GM19468 (cell line): ENCODE measurements around the gene RPL27.
"Not testable (repeated sequence)": the region's sequence is repeated elsewhere in the genome, so short reads cannot be mapped to it uniquely, and the experiment has no call there.

Experiments
- ATAC-seq: cut with Tn5 transposase; IDR thresholded peaks from one replicate; pipeline ENCODE4 v1.9.1; 2021; ENCODE audit warnings: mild to moderate bottlenecking, moderate library complexity, moderate number of reproducible peaks; ENCODE audit not compliant: unreplicated experiment; ENCODE audit errors: extremely low read depth

RPL27 gene

GRCh38 chr17:42997984-42998938 is at the start of gene RPL27:
Gene RPL27 (plus strand): TSS chr17:42998419. CDS start chr17:42998751, 332 bp downstream.
- ATAC-seq, result peak; percentile 85

- ATAC-seq, result no peak
Observed at GRCh38 chr17:42950044-42950783, 48.0 kb upstream of the RPL27 start.

- ATAC-seq, result no peak
Observed at GRCh38 chr17:42953669-42954068, 44.5 kb upstream of the RPL27 start.

DNA sequence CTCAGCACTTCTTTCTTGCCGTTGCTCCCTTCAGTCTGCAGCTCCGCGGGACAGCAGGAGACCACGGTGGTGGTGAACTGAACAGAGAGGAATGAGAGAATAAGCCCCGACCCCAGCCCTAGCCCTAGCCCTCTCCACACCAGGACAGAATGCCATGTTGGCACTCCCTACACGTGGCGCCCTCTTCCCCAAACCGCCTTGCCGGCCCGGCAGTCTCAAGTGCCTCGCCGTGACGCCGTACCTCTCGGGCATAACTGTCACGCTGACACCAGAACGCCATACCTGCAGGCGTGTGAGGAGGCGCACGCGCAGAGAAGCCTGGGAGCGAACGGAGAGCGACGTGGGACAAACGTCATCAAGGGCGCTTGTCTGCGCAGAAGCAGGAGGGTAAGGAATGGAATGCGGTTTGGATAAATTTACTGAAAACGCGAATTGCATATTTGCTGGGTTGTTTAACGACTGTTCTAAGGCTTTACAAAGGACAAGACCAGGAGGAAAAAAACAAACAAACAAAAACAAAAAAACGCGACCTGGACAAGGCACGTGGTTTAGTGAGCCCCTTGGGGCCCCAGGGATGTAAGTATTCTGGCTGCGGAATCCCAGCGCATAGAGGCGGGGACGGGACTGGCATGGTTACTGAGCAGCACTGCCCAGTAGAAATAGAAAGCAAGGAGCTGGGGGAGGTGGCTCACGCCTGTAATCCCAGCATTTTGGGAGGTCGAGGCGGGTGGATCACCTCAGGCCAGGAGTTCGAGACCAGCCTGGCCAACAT is 33.9 kb upstream of the RPL27 start, which contains the start of gene AARSD1:
TSS of gene AARSD1 (minus strand) at position 294 of the 772 bp plus-strand sequence. CDS start at position 280, 14 bp downstream.
- no peak for ATAC-seq

DNA sequence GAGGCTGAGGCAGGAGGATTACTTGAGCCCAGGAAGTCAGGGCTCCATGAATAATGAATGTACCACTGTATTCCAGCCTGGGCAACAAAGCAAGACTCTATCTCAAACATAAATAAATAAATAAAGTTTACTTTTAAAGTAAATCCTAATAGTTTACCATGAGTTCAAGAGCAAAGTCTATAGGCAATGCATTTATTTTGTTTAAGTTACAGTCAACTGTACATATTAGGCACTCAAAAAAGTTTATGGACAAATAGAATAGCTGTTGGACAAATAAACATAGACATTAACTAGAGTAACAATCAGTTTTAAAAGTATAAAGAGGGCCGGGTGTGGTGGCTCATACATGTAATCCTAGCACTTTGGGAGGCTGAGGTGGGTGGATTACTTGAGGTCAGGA is 30.3 kb upstream of the RPL27 start:
- ATAC-seq, result no peak

GRCh38 chr17:42969001-42969581 is 29.1 kb upstream of the RPL27 start:
- ATAC-seq, result no peak

DNA sequence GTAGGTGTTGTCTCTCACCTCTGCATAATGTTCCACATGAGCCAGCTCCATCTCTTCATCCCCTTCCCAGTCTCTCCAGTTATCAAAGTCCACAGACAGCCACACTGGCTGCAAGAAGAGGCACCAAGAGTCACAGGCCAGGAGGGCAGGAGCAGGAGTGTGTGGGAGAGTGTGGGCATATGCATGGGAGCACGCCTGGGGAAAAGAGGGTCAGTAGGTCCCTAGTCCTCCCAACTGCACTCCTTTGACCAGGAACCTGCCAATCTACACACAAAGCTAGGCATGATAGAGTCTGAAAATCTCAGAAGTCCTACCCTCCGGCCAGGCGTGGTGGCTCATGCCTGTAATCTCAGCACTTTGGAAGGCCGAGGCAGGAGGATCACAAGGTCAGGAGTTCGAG is 26.6 kb upstream of the RPL27 start:
- no peak for ATAC-seq

GRCh38 chr17:42973323-42973722 is 24.9 kb upstream of the RPL27 start:
- not testable (repeated sequence) for ATAC-seq

- ATAC-seq, result no peak
Observed at GRCh38 chr17:42975265-42975664, 23.0 kb upstream of the RPL27 start.

GRCh38 chr17:42975701-42976100 is 22.5 kb upstream of the RPL27 start:
- not testable (repeated sequence) for ATAC-seq

- ATAC-seq, result no peak
Observed at GRCh38 chr17:42979511-42980273, 18.5 kb upstream of the RPL27 start, which contains the start of gene PTGES3L. Gene PTGES3L (minus strand): TSS chr17:42980080. CDS start chr17:42980053, 27 bp downstream.

GRCh38 chr17:42980274-42980765 is 17.9 kb upstream of the RPL27 start, which contains the start of gene RUNDC1:
Gene RUNDC1 (plus strand): TSS chr17:42980565. CDS start chr17:42980577, 12 bp downstream.
- ATAC-seq, result peak; percentile 28

DNA sequence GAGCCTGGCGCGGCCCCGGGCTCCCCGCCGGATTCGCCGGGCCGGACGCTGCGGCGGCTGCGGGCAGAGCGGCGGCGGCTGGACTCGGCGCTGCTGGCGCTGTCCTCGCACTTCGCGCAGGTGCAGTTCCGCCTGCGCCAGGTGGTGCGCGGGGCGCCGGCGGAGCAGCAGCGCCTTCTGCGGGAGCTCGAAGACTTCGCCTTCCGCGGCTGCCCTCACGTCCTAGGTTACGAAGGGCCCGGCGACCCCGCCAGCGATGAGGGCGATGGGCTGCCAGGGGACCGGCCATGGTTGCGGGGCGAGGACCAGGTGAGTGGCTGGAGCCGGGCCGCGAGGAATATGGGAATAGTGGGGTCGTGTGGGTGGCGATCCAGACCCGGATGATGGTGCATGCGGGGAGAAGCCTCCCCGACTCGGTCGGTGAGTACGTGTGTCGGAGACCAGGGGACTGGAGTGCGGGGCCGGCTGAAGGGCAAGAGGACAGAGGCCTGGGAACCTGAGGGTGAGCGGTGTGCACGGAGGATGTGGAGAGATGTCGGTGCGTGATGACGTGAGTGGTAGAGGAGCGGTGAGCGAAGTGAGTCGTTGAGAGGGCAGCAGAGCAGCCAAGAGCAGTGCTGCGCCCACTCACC is 17.3 kb upstream of the RPL27 start:
- no peak for ATAC-seq

GRCh38 chr17:42982266-42982665 is 16.0 kb upstream of the RPL27 start:
- ATAC-seq, result no peak

DNA sequence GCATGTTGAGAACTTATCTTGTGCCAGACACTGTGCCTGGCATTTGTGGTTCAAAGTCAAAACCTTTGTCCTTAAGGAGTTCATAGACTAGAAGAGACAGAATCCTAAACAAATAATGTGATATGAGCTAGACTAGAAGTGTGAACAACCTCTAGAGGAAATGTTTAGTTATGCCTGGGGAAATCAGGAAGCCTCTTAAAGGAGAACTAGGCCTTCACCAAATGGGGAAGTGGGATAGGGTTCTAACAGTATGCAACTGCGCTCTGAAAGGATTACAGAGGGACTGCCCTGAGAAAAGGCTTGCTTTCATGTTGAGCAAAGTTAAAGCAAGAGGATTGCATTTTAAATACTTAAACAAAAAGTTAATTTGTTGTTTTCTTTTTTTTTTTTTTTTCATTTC is 13.0 kb upstream of the RPL27 start:
- no peak for ATAC-seq

- no peak for ATAC-seq
Observed at GRCh38 chr17:42989141-42989540, 9.1 kb upstream of the RPL27 start.

DNA sequence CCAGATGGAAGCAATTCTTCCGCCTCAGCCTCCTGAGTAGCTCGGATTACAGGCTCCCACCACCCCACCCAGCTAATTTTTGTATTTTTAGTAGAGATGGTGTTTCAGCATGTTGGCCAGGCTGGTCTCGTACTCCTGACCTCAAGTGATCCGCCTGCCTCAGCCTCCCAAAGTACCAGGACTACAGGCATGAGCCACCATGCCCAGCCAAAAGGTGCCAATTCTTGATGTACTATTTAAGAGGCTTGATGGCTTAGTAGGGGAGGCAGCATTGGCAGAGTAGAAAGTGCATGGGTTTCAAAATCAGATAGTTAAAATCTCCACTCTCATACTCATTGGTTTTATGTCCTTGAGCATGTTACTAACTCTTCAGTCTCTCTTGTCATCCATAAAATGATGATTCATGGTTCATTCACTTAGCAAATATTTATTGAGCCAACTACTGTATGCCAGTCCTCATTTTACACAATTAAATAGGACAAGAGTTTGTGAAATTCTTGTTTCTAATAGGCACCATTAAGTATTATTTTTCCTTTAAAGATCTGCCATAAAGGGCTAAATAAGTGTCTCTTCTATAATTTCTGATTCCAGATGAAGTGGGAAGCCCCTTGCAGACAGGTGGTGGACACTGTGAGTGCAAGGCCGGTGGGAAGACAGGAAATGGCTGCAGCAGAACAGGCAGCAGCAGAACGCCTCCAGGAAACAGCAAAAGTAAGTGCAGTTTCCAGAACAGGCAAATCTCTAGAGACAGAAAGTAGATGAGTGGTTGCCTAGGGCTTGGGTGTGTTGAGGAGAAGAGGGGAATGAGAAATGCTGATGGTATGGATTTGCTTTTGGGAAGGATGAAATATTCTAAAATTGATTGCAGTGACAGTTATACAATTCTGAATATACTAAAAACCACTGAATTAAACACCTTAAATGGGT is 8.2 kb upstream of the RPL27 start:
- no peak for ATAC-seq
